ENCODE data around the gene SORCS2.

DNA sequence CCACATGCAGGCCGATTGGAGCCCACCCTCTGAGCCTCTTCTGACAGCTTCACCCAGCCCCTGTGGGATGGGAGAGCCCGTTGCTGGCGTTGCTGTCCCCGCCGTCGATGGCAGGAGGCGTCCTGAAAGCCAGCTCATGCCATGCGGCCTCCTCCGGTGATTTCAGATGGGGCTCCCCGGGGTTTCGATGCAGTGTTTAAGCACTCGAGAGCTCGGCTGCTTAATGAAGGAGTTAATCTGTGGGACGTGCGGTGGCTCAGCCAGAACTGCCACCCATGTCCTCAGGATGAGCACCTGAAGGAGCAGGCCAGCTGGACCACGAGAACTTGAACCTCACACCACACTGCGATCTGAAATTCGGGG, 95.6 kb downstream of the SORCS2 start:
- TF ChIP-seq, protein P1, sequence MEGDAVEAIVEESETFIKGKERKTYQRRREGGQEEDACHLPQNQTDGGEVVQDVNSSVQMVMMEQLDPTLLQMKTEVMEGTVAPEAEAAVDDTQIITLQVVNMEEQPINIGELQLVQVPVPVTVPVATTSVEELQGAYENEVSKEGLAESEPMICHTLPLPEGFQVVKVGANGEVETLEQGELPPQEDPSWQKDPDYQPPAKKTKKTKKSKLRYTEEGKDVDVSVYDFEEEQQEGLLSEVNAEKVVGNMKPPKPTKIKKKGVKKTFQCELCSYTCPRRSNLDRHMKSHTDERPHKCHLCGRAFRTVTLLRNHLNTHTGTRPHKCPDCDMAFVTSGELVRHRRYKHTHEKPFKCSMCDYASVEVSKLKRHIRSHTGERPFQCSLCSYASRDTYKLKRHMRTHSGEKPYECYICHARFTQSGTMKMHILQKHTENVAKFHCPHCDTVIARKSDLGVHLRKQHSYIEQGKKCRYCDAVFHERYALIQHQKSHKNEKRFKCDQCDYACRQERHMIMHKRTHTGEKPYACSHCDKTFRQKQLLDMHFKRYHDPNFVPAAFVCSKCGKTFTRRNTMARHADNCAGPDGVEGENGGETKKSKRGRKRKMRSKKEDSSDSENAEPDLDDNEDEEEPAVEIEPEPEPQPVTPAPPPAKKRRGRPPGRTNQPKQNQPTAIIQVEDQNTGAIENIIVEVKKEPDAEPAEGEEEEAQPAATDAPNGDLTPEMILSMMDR (conservative IDR thresholded peaks at IDR 0.05; ENCODE audit: low read length), result no peak
- TF ChIP-seq EZH2phosphoT487 (IDR thresholded peaks at IDR 0.05; ENCODE audit: borderline replicate concordance, low read depth, low read length), result no peak

Data from OCI-LY7 (cell line).